EH (cell line): ENCODE measurements around the gene SMG6.
"Not testable (repeated sequence)": the region's sequence is repeated elsewhere in the genome, so short reads cannot be mapped to it uniquely, and the experiment has no call there.

Source experiments
- DNase-seq: peaks from one replicate; pipeline ENCODE4 v3.0.0-alpha.2; 2015; ENCODE audit warnings: low read depth

The SMG6 gene

DNA sequence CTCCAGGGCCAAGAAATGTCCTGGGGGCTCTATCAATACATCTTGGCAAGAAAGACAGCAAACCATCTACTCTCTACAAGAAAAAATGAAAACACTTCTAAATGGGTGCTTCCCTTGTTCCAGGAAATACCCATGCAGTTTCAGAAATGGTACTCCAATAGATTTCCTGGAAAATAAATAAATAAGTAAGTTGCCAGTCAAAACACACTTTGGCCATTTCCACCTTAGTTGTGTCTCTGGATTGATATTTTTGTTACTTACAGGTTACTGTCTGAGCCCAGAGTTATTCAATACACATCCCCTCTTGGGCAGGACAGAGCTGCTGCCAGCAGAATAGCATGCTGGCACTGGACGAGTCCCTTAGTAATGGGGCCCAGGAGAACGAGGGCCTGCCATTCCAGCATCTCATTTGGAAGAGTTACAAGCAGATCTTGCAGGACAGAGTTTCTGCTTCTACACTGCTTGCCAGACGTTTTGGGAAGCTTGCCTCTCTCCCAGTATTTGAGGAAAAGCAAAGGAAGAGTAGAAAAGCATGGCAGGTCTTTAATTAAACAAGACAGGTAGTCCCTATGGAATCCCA is 100.5 kb downstream of the SMG6 start:
- DNase-seq: no peak

- no peak for DNase-seq
These were observed 101.1 kb downstream of the SMG6 start for GRCh38 chr17:2202302-2202995.

- DNase-seq: not testable (repeated sequence)
These were observed 104.2 kb downstream of the SMG6 start for GRCh38 chr17:2199386-2199785.

DNA sequence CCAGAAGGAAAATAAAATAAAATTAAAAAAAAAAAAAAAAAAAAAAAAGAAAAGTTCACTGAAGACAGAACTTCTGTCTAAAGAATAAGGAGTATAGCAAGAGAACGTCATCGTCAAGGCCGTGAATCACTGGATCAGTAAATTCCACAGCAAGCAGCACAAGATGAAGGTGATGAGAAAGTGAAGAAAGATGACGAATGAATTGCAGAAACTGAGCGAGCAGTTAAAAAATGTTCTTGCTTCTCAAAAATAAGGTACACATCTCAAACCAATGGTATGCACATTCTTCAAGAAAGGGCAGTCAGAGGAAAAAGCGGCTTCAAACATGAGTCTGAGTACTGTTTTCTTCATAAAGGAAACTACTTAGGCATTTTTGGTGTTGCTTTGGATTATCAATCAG is 104.7 kb downstream of the SMG6 start:
- peak; percentile 88 for DNase-seq

DNA sequence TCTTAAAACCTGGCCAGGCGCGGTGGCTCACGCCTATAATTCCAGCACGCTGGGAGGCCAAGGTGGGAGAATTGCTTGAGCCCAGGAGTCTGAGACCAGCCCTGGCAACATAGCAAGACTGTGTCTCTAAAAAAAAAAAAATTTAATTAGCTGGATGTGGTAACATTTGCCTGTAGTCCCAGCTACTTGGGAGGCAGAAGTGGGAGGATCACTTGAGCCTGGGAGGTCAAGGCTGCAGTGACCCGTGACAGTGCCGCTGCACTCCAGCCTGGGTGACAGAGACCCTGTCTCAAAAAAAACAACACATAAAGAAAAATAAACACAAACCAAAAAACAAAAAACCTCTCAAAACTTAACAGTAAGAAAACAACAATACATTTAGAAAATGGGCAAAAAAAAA is 106.3 kb downstream of the SMG6 start:
- no peak for DNase-seq

GRCh38 chr17:2195729-2196128 is 107.9 kb downstream of the SMG6 start:
- DNase-seq: peak; percentile 66

DNA sequence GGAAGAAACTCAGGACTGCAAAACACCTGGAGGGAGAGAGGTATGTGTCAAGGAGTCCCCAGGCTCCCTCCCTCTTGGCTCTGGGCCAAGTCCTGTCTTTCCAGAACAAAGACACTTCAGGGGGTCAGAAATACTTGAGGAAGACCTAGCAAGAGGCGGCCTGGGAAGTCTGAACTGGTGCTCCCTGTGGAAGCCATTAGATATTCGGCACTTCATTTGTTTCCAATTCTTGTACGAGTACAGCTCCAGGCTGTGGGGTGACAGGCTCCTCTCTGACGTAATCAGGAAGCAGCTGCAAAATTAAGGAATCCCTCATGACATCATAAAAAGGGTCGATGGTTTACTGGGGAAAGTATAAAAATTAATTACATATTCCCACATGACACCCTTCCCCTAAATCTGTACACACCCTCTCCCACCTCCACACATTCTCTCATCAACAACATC is 108.7 kb downstream of the SMG6 start:
- DNase-seq: no peak

- DNase-seq: peak; percentile 99
These were observed 111.1 kb downstream of the SMG6 start for GRCh38 chr17:2192367-2193057.

GRCh38 chr17:2191785-2192184 is 111.8 kb downstream of the SMG6 start:
- DNase-seq: no peak

- DNase-seq: no peak
These were observed 112.4 kb downstream of the SMG6 start for GRCh38 chr17:2191227-2191626.

GRCh38 chr17:2190014-2190413 is 113.6 kb downstream of the SMG6 start:
- DNase-seq: peak; percentile 75

DNA sequence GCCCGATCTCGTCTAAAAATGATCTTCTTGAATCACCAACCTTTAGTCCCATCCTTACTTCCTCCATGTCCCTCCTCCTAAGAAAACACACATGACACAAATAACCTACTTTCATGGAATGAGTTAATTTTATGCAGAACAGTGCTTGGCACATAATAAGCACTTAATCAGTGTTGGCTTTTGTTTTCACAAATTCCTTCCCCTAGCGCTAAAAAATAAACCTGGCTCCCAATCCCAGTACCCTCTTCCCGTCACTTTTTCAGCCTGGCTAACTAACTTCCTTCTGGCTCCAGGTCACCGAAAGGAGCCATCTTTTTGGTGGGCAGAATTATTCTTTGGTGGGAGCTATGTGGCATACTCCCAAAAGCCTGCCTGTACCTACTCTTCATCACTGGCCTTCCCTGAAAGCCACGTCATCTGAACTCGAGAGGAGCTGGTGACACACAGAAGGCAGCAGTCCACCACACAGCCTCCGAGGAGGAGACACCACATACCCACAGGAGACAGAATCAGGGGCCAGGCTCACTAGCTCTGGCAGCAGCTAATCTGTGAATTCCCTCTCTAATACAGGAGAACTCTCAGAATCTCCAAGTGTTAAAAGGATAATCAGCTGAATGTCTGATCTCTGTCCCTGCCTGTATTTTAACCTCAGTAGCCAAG is 114.5 kb downstream of the SMG6 start:
- DNase-seq: peak; percentile 71

GRCh38 chr17:2187758-2188157 is 115.8 kb downstream of the SMG6 start:
- DNase-seq: no peak

GRCh38 chr17:2186937-2187336 is 116.6 kb downstream of the SMG6 start:
- DNase-seq: no peak

DNA sequence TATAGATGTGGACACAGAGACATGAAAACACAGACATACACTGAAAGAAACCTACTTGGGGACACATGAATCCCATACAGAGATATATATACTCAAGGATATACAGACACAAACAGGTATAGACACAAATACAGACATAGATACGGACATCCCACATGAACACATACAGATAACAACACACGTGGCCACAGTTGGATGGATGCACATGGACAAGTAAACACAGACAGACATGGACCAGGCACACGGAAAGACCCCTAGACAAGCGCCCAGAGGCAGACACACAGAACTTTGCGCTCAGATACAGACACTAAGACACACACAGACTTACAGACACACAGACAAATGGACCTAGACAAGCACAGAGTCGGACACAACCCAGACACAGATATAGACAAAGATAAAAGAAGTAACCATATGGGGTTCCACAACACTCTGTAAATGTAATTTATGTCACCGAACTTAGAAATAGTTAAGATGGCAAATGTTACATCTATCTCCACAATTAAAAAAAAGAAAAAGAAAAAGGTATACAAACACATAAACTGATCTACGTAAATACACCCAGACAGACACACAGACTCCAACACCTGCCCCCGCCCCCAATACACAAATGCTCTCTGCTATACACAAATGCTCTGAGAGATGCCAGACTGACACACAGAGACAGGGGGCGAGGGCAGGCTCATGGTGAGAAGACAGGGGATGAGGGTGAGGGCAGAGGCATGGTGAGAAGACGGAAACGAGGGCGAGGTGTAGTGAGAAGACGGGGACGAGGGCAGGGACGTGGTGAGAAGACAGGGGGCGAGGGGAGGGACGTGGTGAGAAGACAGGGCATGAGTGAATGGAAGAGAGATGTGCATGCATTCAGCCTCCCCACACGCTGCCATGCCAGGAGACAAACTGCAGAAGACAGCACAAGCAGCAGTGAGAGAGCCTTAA is 118.3 kb downstream of the SMG6 start:
- no peak for DNase-seq

- DNase-seq: peak; percentile 63
These were observed 120.2 kb downstream of the SMG6 start for GRCh38 chr17:2183346-2183745.

DNA sequence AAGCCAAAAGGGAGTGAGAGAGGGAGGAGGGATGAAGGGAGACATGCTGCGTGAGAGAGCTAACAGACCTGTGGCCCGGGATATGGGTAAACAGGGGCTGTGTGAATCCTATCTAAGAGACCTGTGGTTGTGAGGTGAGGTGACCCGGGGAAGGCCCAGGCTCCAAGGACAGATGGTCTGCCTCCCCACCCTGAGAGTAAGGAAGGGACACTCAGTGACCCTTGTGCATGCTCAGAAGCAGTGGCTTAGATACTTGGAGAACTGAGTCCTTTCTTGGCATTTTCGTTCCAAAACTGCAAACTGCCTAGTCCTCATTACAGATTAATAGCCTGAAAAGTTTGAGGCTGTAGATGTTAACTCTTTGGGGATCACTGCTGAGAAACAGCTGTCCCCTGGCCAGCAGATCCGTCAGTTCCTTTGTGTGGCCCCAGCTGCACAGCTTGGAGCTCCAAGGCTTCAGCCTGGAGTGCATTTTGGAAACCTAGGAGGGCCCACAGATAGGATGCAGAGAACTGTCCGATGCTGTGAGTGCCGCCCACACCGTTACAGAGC is 121.6 kb downstream of the SMG6 start:
- DNase-seq: no peak

- DNase-seq: peak; percentile 99
These were observed 122.2 kb downstream of the SMG6 start for GRCh38 chr17:2181206-2181896.

- no peak for DNase-seq
These were observed 122.8 kb downstream of the SMG6 start for GRCh38 chr17:2180768-2181167.

- DNase-seq: peak; percentile 96
These were observed 123.8 kb downstream of the SMG6 start for GRCh38 chr17:2179615-2180295.
